HG02981 (cell line): ENCODE results near the gene PODNL1.
A peak's percentile ranks its signal among the peaks of the same experiment; 100 is the strongest.

Experiments
- ATAC-seq: cut with Tn5 transposase; IDR thresholded peaks from one replicate; pipeline ENCODE4 v1.9.1; 2021; ENCODE audit warnings: mild to moderate bottlenecking, moderate library complexity; ENCODE audit not compliant: unreplicated experiment

Gene PODNL1

DNA sequence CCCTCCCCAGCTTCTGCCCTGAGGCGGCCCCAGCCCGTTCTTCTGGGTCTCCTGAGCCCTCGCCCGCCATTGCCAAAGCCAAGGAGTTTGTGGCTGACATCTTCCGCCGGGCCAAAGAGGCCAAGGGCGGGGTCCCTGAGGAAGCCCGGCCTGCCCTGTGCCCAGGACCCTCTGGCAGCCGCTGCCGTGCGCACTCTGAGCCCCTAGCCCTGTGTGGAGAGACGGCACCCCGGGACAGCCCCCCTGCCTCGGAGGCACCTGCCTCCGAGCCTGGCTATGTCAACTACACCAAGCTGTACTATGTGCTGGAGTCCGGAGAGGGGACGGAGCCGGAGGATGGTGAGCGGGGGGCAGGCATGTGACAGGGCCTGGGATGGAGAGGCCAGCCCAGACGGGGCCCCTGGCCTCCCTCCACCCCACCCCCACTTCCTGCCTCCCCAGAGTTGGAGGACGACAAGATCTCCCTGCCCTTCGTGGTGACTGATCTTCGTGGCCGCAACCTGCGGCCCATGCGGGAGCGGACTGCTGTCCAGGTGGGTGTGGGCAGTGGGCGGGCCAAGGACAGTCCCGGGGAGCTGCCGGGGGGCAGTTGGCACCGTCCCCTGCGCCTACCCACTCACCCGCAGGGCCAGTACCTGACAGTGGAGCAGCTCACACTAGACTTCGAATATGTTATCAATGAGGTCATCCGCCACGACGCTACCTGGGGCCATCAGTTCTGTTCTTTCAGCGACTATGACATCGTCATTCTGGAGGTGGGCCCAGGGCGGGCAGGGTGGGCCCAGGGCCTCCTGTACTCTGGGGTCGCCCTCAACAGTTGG is 21.1 kb upstream of the PODNL1 start:
- ATAC-seq = no peak

DNA sequence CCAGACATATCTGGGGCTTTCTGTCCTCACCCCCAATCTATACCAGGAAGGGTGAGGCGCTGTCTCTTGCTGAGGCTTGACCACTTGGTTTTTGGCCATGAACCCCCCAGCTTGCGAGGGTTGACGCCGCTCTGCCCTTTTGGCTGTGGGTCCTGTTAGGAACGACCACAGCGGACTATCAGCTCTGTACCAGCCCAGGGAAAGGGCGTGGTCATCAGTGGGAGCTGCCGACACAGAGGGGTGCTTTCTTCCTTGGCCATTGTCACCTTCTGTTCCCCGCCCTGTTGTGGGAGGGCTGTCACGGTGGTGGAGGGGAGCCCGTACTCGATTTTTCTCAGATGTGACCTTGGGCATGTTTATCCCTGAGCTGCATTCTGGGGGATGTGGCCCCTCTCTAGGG is 19.8 kb upstream of the PODNL1 start:
- no peak for ATAC-seq

DNA sequence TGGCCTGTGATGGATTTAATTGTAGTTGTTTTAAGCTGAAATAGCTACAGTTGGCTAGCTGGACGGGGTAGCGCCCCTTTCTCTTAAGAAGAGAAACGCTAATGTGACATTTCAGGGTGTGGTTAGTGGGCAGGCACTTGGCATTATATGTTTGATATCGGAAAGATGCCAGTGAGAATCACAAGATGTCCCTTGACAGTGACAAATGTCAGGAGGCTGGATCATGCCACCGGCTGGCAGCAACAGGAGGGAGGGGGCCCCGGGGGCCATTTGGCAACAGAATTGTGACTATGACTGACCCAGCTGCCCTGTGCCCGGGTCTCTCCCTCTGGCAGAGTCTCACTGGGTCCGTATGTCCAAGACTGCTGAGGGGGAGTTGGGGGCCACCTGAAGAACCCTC is 18.8 kb upstream of the PODNL1 start:
- no peak for ATAC-seq

DNA sequence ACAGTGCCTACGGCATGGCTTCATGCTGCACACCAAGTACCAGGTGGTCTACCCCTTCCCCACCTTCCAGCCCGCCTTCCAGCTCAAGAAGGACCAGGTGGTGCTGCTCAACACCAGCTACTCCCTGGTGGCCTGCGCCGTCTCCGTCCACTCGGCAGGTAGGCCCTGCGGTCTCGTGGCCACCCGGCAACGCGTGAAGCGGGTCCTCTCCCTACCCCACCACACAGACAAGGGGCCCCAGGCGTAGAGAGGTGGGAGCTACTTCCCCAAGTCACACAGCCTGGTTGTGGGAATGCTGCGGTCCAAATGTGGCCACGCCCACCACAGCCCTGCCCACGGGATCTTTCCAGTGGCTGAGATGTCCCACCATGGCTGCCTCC is 18.1 kb upstream of the PODNL1 start:
- no peak for ATAC-seq

DNA sequence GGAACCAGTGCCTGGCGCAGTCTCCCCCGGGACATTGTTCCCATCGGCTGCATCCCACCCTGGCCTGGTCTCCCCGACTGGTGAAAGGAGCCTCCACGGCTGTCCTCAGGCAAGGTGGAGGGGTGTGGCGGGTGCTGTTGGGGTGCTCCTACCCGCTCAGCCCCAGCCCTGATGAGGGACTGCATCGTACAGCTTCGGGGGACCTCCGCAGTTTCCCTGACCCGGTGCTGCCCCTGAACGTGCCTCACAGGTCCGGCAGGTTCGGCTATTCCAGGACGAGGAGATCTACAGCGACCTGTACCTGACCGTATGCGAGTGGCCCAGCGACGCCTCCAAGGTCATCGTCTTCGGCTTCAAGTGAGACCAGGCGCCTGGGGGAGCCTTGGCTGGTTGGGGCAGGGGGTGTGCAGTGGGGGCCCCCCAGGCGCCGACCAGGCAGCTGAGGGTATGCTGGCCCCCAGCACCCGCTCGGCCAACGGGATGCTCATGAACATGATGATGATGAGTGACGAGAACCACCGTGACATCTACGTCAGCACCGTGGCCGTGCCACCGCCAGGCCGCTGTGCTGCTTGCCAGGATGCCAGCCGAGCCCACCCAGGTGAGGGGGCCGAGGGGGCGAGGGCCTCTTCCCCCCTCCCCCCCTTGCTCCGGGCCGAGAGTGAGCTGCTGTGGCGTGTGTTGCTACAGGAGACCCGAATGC is 17.6 kb upstream of the PODNL1 start:
- ATAC-seq = no peak

DNA sequence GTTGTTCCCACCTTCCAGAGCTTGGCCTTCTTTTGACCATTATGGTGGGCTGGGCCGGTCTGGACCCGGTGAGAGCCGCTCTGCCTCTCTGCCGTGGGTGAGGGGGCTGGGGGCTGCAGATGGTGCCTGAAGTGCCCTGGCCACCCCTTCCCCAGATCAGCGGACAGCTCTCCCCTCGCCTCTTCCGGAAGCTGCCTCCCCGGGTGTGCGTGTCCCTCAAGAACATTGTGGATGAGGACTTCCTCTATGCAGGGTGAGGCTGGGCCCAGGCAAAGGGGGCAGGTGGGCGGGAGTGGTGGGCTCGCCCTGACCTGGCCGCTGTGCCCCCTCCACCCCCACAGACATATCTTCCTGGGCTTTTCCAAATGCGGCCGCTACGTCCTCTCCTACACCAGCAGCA is 16.0 kb upstream of the PODNL1 start:
- ATAC-seq = no peak

DNA sequence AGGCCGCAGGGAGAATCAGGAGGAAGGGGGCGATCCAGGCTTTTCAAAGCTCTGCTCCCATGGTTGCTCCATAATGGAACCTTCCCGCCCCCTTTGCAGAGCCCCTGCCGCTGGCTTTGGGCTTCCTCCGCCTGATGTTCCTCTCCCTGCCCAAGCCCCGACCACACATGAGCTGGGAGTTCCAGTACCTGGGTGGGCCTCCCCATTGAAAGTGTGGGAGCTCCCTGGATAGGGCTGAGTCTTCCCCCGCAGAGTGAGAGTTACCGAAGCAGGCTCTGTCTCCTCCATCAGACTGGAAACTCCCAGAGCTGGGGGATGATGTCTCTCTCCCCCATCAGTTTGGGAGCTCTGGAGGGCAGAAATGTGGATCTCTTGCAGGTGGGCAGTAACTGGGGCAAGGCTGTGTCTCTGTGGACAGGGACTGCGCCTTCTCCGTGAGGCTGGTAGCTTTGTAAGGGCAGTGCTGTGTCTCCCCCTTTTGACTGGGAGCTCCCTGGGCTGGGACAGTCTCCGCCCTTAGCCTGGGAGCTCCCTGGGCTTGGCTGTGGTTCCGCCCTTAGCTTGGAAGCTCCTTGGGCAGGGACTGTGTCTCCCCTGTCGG is 14.8 kb upstream of the PODNL1 start:
- no peak for ATAC-seq

DNA sequence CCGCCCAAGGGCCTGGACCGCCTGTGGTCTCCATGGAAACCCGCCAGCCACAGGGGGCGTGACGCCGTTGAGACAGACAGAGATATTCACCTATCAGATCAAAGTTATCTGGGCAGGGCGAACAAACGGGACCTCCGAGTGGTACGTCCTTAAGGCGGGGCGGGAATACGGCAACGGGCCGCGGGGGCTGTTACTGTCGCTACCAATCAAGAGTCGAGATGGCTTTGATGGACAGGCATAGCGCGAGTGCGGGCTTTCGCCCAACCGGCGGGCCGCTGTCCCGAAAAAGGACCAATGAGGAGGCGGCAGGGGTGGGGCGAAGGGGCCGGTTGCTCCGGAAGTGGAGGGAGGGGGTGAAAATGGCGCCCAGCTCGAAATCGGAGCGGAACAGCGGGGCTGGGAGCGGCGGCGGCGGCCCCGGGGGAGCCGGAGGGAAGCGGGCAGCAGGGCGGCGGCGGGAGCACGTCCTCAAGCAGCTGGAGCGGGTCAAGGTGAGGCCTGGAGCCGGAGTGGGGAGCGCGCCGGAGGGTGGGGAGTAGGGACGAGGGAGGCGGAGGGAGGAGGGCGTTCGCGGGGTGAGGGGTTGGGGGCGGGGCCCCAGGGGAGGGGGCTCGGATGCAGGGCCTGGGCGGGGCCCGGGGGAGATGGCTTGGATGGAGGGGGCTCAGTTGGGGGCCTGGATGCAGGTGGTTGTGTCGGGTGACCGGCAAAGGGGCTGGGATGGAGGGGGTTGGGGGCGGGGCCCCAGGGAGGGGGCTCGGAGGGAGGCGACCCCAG is 14.1 kb upstream of the PODNL1 start, which contains the start of gene DCAF15:
Gene DCAF15, plus strand, starts transcription at position 356 of the 777 bp plus-strand sequence. Its CDS starts 4 bp downstream, at position 360.
- ATAC-seq = peak; percentile 98

DNA sequence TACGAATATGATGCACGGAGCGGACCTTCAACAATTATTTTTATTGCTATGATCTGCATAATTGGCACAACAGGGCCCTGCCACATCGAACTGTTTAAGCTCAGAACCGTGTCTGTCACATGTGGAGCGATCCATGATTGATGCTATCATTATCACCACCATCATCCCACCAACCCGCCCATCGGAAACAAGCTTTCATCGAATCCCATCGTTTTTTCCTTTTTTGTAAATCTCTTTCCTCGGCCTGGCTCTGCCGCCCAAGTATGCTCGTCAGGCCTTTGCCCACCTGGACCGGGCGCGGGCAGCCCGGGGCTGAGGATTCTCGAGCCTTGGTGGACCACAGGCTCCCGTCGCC is 13.6 kb upstream of the PODNL1 start:
- ATAC-seq = no peak

DNA sequence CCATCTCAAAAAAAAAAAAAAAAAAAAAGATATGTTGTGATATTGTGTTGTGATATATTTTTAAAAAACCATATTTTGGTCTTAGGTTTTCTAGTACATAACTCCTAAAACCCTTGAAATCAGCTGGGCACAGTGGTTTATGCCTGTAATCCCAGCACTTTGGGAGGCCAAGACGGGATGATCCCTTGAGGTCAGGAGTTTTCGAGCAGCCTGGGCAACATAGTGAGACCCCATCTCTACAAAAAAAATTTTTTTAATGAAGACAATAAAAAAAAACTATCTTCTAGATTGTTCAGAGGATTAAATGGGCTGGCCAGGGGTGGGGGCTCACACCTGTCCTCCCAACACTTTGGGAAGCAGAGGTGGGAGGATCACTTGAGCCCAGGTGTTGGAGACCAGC is 12.8 kb upstream of the PODNL1 start:
- ATAC-seq = no peak

DNA sequence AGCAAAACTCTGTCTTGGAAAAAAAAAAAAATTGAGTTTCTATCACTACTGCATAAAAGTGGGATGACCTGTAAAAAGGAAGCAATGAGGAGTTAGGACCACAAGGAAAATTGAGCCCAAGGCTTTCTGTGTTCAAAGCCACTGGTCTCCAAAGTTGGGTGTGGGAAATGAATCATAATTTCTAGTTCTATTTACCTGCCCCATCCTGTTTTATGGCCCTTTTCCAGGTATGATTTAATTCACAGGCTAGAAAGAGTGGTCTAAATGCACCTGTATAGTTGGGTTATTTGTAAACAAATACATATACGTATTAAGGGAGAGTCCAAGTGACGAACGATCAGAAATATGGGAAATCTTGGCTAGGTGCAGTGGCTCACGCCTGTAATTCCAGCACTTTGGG is 8.2 kb upstream of the PODNL1 start:
- no peak for ATAC-seq

DNA sequence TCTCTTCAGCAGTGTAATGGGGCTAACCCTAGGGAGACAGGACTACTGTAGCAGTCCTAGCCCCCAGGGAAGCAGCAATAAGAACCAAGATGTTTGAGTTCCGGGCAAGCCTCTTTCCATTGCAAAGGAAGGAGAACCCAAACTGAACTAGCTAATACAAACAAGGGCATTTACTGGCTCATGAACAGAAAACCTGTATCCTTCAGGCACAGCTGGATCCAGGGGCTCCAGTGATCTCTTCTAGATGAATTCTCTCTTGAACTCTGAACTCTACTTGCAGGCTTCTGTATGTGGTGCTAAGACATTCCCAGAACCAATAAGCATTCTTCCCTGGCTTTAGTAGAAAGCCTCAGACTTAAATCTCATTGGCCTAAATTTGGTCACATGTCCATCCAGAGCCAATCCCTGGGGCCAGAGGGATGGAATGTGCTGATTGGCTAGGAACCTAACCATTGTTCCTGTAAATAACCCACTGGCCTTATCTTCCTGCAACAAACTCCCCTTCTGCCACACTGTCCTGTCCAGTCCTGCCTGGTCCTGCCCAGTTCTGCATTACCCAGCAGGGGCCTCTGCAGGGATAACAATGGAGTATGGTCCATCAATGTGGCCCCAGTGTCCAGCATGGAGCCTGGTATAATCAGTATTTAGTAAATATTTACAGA is 3.9 kb upstream of the PODNL1 start:
- no peak for ATAC-seq

DNA sequence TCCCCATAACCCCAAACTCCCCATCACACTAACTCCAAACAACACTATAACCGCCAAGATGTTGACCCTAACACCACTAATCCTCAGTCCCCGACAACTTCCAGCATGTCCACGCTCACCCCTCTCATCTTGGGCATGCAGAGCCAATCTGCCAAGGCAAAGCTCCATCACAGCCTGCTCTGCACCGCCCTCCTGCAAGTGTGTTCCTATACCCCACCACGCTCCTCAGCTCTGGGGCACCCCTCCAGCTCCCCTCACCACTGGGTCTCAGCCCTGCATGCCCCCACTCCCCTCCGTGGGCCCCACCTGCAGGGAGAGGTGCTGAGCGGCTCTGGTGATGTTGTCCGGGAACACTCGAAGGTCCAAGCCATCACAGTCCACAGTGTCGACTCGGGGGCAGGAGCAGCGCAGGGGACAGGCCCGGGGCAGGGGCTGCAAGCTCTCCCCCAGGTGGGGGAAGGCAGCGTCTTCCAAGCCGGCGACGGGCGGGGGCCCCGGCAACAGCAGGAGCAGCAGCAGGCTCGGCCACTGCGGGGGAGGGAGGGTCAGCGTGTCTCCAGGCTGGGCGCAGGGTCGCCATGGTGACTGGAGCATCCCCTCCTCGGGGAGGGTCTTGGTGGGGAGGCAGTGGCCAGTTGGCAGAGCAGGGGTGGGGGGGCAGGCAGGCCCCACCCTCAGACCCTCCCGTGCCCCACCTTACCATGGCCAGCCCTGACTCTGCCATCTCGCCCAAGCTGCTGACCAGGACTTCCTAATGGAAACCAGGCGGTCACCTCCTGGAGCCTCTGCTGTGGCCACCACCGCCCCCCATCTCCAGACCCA is 527 bp downstream of the PODNL1 start:
- ATAC-seq = no peak

DNA sequence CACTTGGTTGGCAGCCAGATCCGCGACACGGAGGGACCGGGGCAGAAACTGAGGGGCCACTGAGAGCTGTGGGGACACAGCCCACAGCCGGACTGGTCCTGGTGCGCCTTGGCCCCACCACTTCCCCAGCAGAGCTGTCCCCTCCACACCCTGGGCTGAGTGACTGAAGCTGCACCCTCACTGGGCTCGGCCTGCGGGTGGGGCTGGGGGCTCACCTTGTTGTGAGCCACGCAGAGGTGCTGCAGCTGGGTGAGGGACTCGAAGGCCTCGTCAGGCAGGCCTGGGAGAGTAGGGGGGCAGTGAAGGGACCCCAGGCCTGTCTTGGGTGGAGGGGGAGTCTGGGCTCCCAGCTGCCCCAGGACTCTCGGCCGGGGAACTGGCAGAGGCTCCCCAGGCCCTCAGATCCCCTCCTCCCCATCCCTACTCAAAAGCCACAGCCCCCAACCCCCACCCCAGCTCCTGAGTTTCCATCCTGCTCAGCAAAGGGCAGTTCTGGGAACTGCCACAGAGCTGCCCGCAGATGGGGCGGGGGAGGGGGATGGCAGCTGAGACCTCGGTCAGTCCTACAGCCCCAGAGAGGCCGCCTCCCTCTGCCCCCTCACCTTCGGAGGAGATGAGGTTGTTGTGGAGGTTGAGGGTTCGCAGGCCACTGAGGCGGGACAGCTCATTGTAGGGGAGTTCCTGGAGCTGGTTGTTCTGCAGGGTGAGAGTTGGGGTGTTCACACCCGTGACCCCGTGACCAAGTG is 2.3 kb downstream of the PODNL1 start:
- ATAC-seq = no peak

DNA sequence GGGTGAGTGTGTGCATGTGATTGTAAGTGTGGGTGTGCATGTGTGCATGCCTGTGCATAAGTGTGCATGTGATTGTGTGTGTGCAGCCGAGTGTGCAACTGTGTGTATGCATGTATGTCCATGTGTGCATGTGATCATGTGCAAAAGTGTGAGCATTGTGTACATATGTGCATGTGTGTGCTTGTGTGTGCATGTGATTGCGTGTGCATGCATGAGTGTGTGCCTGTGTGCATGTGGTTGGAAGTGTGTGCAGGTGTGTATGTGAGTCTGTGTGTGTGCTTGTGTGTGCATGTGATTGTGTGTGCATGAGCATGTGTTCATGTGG is 3.5 kb downstream of the PODNL1 start:
- no peak for ATAC-seq

DNA sequence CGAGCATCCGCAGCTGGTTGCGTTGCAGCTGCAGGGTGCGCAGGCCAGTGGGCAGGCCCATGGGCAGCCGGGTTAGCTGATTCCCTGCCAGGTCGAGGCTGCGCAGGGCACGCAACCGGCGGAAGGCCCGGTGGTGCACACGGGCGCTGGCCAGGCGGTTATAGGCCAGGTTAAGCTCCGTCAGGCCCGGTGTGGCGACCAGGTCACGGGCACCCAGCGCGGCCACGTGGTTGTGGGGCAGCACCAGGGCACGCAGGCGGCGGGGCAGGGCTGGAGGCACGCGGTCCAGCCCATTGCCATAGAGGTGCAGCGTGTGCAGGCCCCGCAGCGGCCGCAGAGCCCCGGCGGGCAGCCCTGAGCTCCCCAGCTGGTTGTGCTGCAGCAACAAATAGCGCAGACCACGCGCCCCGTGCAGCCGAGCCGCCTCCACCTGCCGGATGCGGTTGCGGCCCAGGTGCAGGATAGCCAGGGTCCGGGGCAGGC is 5.3 kb downstream of the PODNL1 start:
- no peak for ATAC-seq

DNA sequence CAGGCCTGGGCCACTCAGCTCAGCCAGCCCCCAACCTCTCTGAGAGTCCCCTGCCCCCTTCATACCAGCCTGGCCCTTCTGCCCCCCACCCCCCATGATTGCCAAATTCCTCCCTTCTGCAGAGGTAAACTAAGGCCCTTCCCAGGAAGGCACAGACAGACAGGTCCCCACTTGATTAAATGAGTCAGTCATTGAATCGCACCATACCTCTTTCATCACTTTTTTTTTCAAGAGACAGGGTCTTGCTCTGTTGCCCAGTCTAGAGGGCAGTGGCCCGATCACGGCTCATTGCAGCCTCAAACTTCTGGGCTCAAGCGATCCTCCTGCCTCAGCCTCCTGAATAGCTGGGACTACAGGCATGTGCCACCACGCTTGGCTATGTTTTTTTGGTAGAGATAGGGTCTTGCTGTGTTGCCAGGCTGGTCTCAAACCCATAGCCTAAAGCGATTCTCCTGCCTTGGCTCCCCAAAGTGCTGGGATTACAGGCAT is 6.0 kb downstream of the PODNL1 start:
- no peak for ATAC-seq

DNA sequence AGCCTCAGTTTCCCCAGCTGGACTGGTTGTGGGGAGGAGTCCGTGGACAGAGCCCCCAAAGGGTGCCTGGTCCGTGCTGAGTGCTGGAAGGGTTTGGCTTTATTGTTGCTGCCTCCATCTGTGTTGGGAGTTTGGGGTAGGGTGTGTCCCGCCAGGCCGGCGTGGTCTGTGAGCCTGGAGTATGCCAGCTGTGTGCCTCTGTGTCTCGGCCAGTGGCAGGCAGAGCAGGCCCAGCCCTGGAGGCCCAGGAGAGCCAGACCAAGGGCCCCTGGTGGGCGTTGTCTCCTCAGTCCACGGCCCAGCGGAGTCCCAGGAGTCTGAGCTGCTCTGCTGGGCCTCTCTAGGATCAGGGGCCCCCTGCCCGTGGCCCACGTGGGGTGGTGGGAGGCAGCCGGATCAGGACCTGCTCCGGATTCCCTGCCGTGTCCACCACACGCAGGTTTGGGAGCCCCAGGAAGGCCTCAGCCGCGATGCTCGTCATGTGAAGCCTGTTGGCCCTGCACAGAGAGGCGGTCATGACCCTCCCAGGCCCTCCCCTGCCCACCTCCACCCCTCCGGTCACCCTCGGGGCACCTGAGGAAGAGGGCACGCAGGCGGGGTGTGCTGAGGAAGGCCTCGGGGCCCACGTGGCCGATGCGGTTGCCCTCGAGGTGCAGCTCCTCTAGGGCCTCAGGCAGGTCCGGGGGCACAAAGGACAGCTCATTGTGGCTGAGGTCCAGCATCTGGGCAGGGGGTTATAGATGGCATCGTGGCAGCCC is 6.6 kb downstream of the PODNL1 start:
- ATAC-seq = no peak
